Heart left ventricle (tissue), 16 donors: ENCODE measurements around the gene CAST. TPM values are rescaled to one million over a fixed set of nuclear protein-coding genes. Genes with fewer than 3 reads are reported as not detected.

Source experiments
- ATAC-seq, 4 donors: fragments of 200-7000 bp; cut with Tn5 transposase; one replicate each; pipeline ENCODE4 v1.9.1; 2020 to 2022; ENCODE audit warnings: moderate library complexity in 4 of 4, mild to moderate bottlenecking in 3 of 4, moderate number of reproducible peaks in 1 of 4
- DNase-seq, 5 donors: peaks; one replicate each; pipeline ENCODE4 v3.0.0-alpha.2; 2020
- H3K27ac ChIP-seq, 12 donors: fragments of 200-600 bp; sonication (generic) in 4 of 12; one replicate each; pipeline versions ENCODE4 v1.5.0 to v1.8.0; 2016 to 2022; ENCODE audit warnings: mild to moderate bottlenecking in 2 of 12
- H3K27me3 ChIP-seq, 9 donors: fragments of 200-600 bp; sonication (generic) in 2 of 9; one replicate each; pipeline versions ENCODE4 v1.5.1 to v1.8.0; 2016 to 2022; ENCODE audit warnings: mild to moderate bottlenecking in 3 of 9
- H3K36me3 ChIP-seq, 9 donors: fragments of 200-600 bp; sonication (generic) in 2 of 9; one replicate each; pipeline versions ENCODE4 v1.5.0 to v1.8.0; 2018 to 2022; ENCODE audit warnings: mild to moderate bottlenecking in 2 of 9
- H3K4me1 ChIP-seq, 12 donors: fragments of 200-600 bp; sonication (generic) in 4 of 12; one replicate each; pipeline versions ENCODE4 v1.5.0 to v1.8.0; 2016 to 2022; ENCODE audit warnings: mild to moderate bottlenecking in 3 of 12
- H3K4me3 ChIP-seq, 12 donors: fragments of 200-600 bp; sonication (generic) in 4 of 12; one replicate each; pipeline versions ENCODE4 v1.5.0 to v1.8.0; 2017 to 2022; ENCODE audit warnings: mild to moderate bottlenecking in 9 of 12, moderate library complexity in 4 of 12
- H3K9me3 ChIP-seq, 12 donors: fragments of 200-600 bp; sonication (generic) in 4 of 12; one replicate each; pipeline versions ENCODE4 v1.5.0 to v1.8.0; 2016 to 2022; ENCODE audit warnings: mild to moderate bottlenecking in 1 of 12
- CTCF ChIP-seq, 12 donors: fragments of 200-600 bp; sonication (generic) in 4 of 12; IDR thresholded peaks; one replicate each; pipeline versions ENCODE4 v1.5.0 to v1.8.0; 2018 to 2022; ENCODE audit warnings: antibody characterized with exemption in 12 of 12, mild to moderate bottlenecking in 5 of 12
- POLR2A ChIP-seq, 2 donors: fragments of 450-650 bp; IDR thresholded peaks; one replicate each; pipeline ENCODE4 v1.6.1; 2017; ENCODE audit warnings: antibody characterized with exemption in 2 of 2, mild to moderate bottlenecking in 2 of 2, moderate library complexity in 2 of 2
- WGBS, 4 donors: extraction: QIAGEN DNeasy Blood & Tissue Kit in 2 of 4; methylation state at CpG; one replicate each; pipeline versions ENCODE4 v1.1.5 to v1.1.7; 2013 to 2018; 5-methylcytosine and 5-hydroxymethylcytosine counted together
- intact Hi-C, 10 donors: fragments of 100-400 bp; cut with DNase I; formaldehyde crosslinking; loops; one replicate each; pipeline versions ENCODE4 v1.11.1 to v1.14.2; 2022
- polyA plus RNA-seq, 2 donors: library from polyadenylated mRNA; stranded (reverse); fragments of 200-250 nt; gene quantifications; one replicate each; pipeline ENCODE4 v1.2.3, GENCODE V29; 2013
- total RNA-seq, 9 donors: library from RNA; depleted of rRNA in 2 of 9; stranded (reverse); fragments of >200 nt in 2 of 9; fragmentation: NEBNext Ultra II Directional in 3 of 9; extraction: Animal tissue kit (Norgen Biotek cat#: 25700) in 3 of 9; gene quantifications; one replicate each; pipeline versions ENCODE4 v1.1.0 to v1.2.4, GENCODE V29; 2016 to 2023
- donor health status: ischemic (EF 13 %, LVEDD 7.1; RV severe dilation, severe dysfunction).
- donor health status: healthy with polysubstance abuse.
- donor health status: DM: no; HTN: yes; CAD: no.
- donor health status: DM: no; HTN: no; CAD: no.
- donor health status: ischemic (EF 25% LVEDD 6.9; RV normal size, moderate dysfunction).
- donor health status: ischemic (EF 25% LVEDD 5.7; RV mildly dilated, moderate dysfunction).
- donor health status: healthy.
- donor health status: DM: yes; HTN: yes; CAD: no.
- donor health status: ischemic (EF 35%, LVEDD 5.7; RV mildly dilated, moderate dysfunction).
- donor health status: nonischemic (EF 11% LVEDD 7.7; RV severe dilation, severe dysfunction).
- donor health status: DM: yes; HTN: yes; CAD: no.
- donor health status: PGD.
- donor health status: ischemic (EF 29% LVEDD 5.4; RV normal size, mild dysfunction).
- donor health status: nonischemic (EF 23%, LVEDD 6.1; RV moderate dilation, normal function).

The CAST gene
- total and polyA plus RNA-seq, 11 donors, result 179 to 748 (median 536) TPM

GRCh38 chr5:96687812-96688453 is 25.8 kb downstream of the CAST start:
- Histone ChIP-seq H3K27me3 (no peaks in the 10 kb centered on the region), H3K4me1 (peaks cover 0 to 34% (median 10%) of the 10 kb centered on the region in 12 donors), H3K4me3 (peak overlapping the region in 2 of 12 donors; percentile 3 to 12), H3K27ac (peak overlapping the region in 1 of 12 donors; percentile 47), H3K9me3 (no peaks in the 10 kb centered on the region), H3K36me3 (peaks cover 0 to 16% (median 8%) of the 10 kb centered on the region in 9 donors)
- no peak for DNase-seq
- ATAC-seq, result peak in 3 of 4 donors; percentile 75 to 80 (median 76)
- WGBS, 4 donors, result 34 to 43% (median 37%) methylated on average over 5 of the region's 5 CpGs
- TF ChIP-seq POLR2A (IDR thresholded peaks at IDR 0.05) (no peak), CTCF (IDR thresholded peaks at IDR 0.05) (peak; percentile 39 to 65 (median 48))
- intact Hi-C loops, result loop anchor here in 8 of 10 donors (2.0 to 10.0 kb wide), 4 partner anchors 73 to 343 kb away; no protein-coding TSS in a partner anchor

- no peak for ATAC-seq
- Histone ChIP-seq H3K27me3 (no peaks in the 10 kb centered on the region), H3K4me3 (no peak overlapping the region), H3K4me1 (peaks cover 0 to 39% (median 10%) of the 10 kb centered on the region in 12 donors), H3K27ac (no peak overlapping the region), H3K9me3 (no peaks in the 10 kb centered on the region), H3K36me3 (peaks cover 0 to 14% (median 5%) of the 10 kb centered on the region in 9 donors)
- TF ChIP-seq POLR2A (IDR thresholded peaks at IDR 0.05), result no peak
- TF ChIP-seq CTCF (IDR thresholded peaks at IDR 0.05), result no peak
- intact Hi-C loops, result no loop called here
- WGBS, 4 donors, result 79 to 90% (median 81%) methylated on average over 1 of the region's 1 CpG
- DNase-seq, result no peak
Observed at GRCh38 chr5:96690861-96691260, 28.7 kb downstream of the CAST start.

- ATAC-seq (peak in 1 of 4 donors; percentile 31), DNase-seq (no peak)
- Histone ChIP-seq H3K4me1 (peaks cover 0 to 39% (median 9%) of the 10 kb centered on the region in 12 donors), H3K9me3 (no peaks in the 10 kb centered on the region), H3K27me3 (no peaks in the 10 kb centered on the region), H3K36me3 (peaks cover 0 to 18% (median 9%) of the 10 kb centered on the region in 9 donors), H3K4me3 (no peak overlapping the region), H3K27ac (no peak overlapping the region)
- WGBS, 4 donors, result 86 to 94% (median 92%) methylated on average over 2 of the region's 2 CpGs
- intact Hi-C loops, result loop anchor here in 1 of 10 donors (2.0 kb wide), 1 partner anchor 15 kb away; no protein-coding TSS in a partner anchor
- TF ChIP-seq CTCF (IDR thresholded peaks at IDR 0.05), result no peak
- TF ChIP-seq POLR2A (IDR thresholded peaks at IDR 0.05), result no peak
Observed at GRCh38 chr5:96691503-96692303, 29.5 kb downstream of the CAST start.

GRCh38 chr5:96692441-96692840 is 30.3 kb downstream of the CAST start:
- H3K36me3 ChIP-seq, result peaks cover 0 to 25% (median 16%) of the 10 kb centered on the region in 9 donors
- ATAC-seq, result peak in 3 of 4 donors; percentile 20 to 46 (median 34)
- H3K4me3 ChIP-seq, result no peak overlapping the region
- no peak for DNase-seq
- TF ChIP-seq POLR2A (IDR thresholded peaks at IDR 0.05), result no peak
- TF ChIP-seq CTCF (IDR thresholded peaks at IDR 0.05), result no peak
- WGBS, 4 donors, result 91 to 94% (median 94%) methylated on average over 2 of the region's 2 CpGs
- H3K27me3 ChIP-seq, result no peaks in the 10 kb centered on the region
- intact Hi-C loops, result loop anchor here in 1 of 10 donors (2.0 kb wide), 1 partner anchor 16 kb away; no protein-coding TSS in a partner anchor
- H3K9me3 ChIP-seq, result no peaks in the 10 kb centered on the region
- H3K4me1 ChIP-seq, result peaks cover 0 to 32% (median 4%) of the 10 kb centered on the region in 12 donors
- no peak overlapping the region for H3K27ac ChIP-seq
